Peyer's patch (tissue), 4 donors: ENCODE measurements around the gene SELENOT. TPM values are rescaled to one million over a fixed set of nuclear protein-coding genes. Genes with fewer than 3 reads are reported as not detected.
"Not testable (repeated sequence)": the region's sequence is repeated elsewhere in the genome, so short reads cannot be mapped to it uniquely, and the experiment has no call there.

Experiments
- DNase-seq, 3 donors: peaks; one replicate each; pipeline ENCODE4 v3.0.0-alpha.2; 2017 to 2019
- H3K27ac ChIP-seq, 4 donors: fragments of 200-600 bp; sonication (generic); one replicate each; pipeline ENCODE4 v1.5.1; 2016 to 2019
- H3K27me3 ChIP-seq, 2 donors: fragments of 200-600 bp; sonication (generic); one replicate each; pipeline ENCODE4 v1.5.1; 2019
- H3K36me3 ChIP-seq, 3 donors: fragments of 200-600 bp; sonication (generic); one replicate each; pipeline ENCODE4 v1.5.1; 2016 to 2019
- H3K4me1 ChIP-seq, 4 donors: fragments of 200-600 bp; sonication (generic); one replicate each; pipeline ENCODE4 v1.5.1; 2016 to 2019
- H3K4me3 ChIP-seq, 4 donors: fragments of 200-600 bp; sonication (generic); 1 replicate in 3 of 4; 2 replicates in 1 of 4; pipeline ENCODE4 v1.5.1; 2016 to 2019; ENCODE audit warnings: mild to moderate bottlenecking in 1 of 4
- H3K9me3 ChIP-seq, 4 donors: fragments of 200-600 bp; sonication (generic); one replicate each; pipeline ENCODE4 v1.5.1; 2016 to 2019; ENCODE audit warnings: mild to moderate bottlenecking in 1 of 4
- CTCF ChIP-seq, 6 experiments: fragments of 450-650 bp in 4 of 6; fragments of 200-600 bp in 2 of 6; sonication (generic) in 1 of 6; IDR thresholded peaks; one replicate each; pipeline ENCODE4 v1.5.1; 2017 to 2019; ENCODE audit warnings: antibody characterized with exemption in 6 of 6, mild to moderate bottlenecking in 3 of 6, moderate library complexity in 1 of 6
- POLR2A ChIP-seq, 2 donors: fragments of 450-650 bp; IDR thresholded peaks; one replicate each; pipeline ENCODE4 v1.5.1; 2017; ENCODE audit warnings: antibody characterized with exemption in 2 of 2, mild to moderate bottlenecking in 2 of 2, moderate library complexity in 2 of 2
- total RNA-seq, 4 donors: library from RNA; depleted of rRNA; stranded (reverse); fragments of >200 nt; gene quantifications; one replicate each; pipeline ENCODE4 v1.1.0, GENCODE V29; 2016

Gene SELENOT
- total RNA-seq, 4 donors from 2014 or later, result 30.5 to 97.6 (median 75.4) TPM

GRCh38 chr3:150620002-150620689, 17.0 kb downstream of the SELENOT start:
- Histone ChIP-seq H3K4me3 (no peak overlapping the region), H3K4me1 (peaks cover 0 to 3% (median 0%) of the 10 kb centered on the region in 4 donors), H3K36me3 (peaks cover 0 to 8% (median 0%) of the 10 kb centered on the region in 3 donors), H3K27ac (no peak overlapping the region), H3K9me3 (no peaks in the 10 kb centered on the region), H3K27me3 (no peaks in the 10 kb centered on the region)
- DNase-seq, result no peak
- no peak for TF ChIP-seq POLR2A (IDR thresholded peaks at IDR 0.05)
- TF ChIP-seq CTCF (IDR thresholded peaks at IDR 0.05), result no peak

- H3K27ac ChIP-seq, H3K4me1 ChIP-seq, H3K27me3 ChIP-seq, H3K4me3 ChIP-seq, H3K9me3 ChIP-seq, DNase-seq: not testable (repeated sequence)
- peaks cover 0 to 36% (median 0%) of the 10 kb centered on the region in 3 donors for H3K36me3 ChIP-seq
Observed at GRCh38 chr3:150622955-150623354, 19.8 kb downstream of the SELENOT start.

- Histone ChIP-seq H3K36me3 (peaks cover 0 to 36% (median 0%) of the 10 kb centered on the region in 3 donors), H3K9me3 (no peaks in the 10 kb centered on the region), H3K4me3 (no peak overlapping the region), H3K27me3 (no peaks in the 10 kb centered on the region), H3K27ac (no peak overlapping the region), H3K4me1 (peaks cover 0 to 3% (median 0%) of the 10 kb centered on the region in 4 donors)
- DNase-seq, result no peak
- TF ChIP-seq CTCF (IDR thresholded peaks at IDR 0.05) (no peak), POLR2A (IDR thresholded peaks at IDR 0.05) (no peak)
Observed at GRCh38 chr3:150623945-150624344, 20.8 kb downstream of the SELENOT start.

GRCh38 chr3:150626148-150626930, 23.2 kb downstream of the SELENOT start:
- H3K4me1 ChIP-seq, result peaks cover 0 to 3% (median 0%) of the 10 kb centered on the region in 4 donors

GRCh38 chr3:150627557-150627956, 24.4 kb downstream of the SELENOT start:
- Histone ChIP-seq H3K4me3 (no peak overlapping the region), H3K27ac (no peak overlapping the region), H3K36me3 (peaks cover 0 to 49% (median 0%) of the 10 kb centered on the region in 3 donors), H3K27me3 (no peaks in the 10 kb centered on the region), H3K4me1 (peaks cover 0 to 3% (median 0%) of the 10 kb centered on the region in 4 donors), H3K9me3 (no peaks in the 10 kb centered on the region)
- no peak for DNase-seq
- TF ChIP-seq CTCF (IDR thresholded peaks at IDR 0.05) (no peak), POLR2A (IDR thresholded peaks at IDR 0.05) (no peak)

More at GRCh38 chr3:150626148-150626930, 23.2 kb downstream of the SELENOT start:
- Histone ChIP-seq H3K4me3 (no peak overlapping the region), H3K9me3 (no peaks in the 10 kb centered on the region), H3K27ac (no peak overlapping the region), H3K36me3 (peaks cover 0 to 44% (median 0%) of the 10 kb centered on the region in 3 donors), H3K27me3 (no peaks in the 10 kb centered on the region)
- no peak for DNase-seq
- TF ChIP-seq CTCF (IDR thresholded peaks at IDR 0.05) (no peak), POLR2A (IDR thresholded peaks at IDR 0.05) (no peak)
